CD4-positive, alpha-beta T cell treated with Interleukin-6 at 100 ng/mL for 8 hours (primary cell): ENCODE measurements around the gene CDY2A.
"Not testable (repeated sequence)": the region's sequence is repeated elsewhere in the genome, so short reads cannot be mapped to it uniquely, and the experiment has no call there.

ENCODE experiments used
- DNase-seq: peaks from one replicate; pipeline ENCODE4 v3.0.0-alpha.2; 2020; ENCODE audit warnings: mixed read lengths, low spot score

The CDY2A gene, protein sequence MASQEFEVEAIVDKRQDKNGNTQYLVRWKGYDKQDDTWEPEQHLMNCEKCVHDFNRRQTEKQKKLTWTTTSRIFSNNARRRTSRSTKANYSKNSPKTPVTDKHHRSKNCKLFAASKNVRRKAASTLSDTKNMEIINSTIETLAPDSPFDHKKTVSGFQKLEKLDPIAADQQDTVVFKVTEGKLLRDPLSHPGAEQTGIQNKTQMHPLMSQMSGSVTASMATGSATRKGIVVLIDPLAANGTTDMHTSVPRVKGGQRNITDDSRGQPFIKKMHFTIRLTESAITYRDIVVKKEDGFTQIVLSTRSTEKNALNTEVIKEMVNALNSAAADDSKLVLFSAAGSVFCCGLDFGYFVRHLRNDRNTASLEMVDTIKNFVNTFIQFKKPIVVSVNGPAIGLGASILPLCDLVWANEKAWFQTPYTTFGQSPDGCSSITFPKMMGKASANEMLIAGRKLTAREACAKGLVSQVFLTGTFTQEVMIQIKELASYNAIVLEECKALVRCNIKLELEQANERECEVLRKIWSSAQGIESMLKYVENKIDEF

DNA sequence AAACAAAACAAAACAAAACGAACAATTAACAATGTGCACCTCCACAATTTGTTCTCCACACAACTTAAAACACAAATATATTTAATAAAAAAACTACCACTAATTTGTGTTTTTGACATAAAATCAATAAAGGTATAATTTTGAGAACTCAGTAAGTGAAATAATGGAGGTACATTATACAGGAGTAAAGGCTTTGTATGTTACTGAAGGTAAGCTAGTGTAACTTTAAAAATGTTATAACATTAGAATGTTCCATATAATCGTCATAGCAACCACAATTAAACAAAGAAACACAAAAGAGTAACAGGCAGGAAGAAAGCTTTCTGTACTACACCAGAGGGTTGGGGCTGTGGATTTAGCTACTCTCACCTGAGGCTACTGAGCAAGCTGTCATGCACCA lies at the start of gene CDY2A:
CDY2A (plus strand) TSS at position 301 of the 400 bp plus-strand sequence. CDS start 328 bp downstream, outside the sequence.
- DNase-seq, result not testable (repeated sequence)

DNA sequence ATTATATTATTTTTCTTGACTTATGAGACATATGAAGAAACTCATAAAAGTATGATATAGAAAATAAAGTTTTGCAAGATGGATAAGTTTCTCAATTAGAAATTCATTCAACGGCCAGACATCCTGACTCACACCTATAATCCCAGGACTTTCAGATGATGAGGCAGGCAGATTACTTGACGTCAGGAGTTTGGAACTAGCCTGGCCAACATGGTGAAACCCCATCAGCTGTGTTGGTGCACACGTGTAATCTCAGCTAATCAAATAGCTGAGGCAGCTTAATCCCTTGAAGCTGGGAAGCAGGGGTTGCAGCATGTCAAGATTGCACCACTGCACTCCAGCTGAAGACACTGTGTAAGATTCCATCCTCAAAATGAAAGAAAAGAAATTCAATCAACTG lies 28.0 kb upstream of the CDY2A start:
- DNase-seq, result not testable (repeated sequence)

DNA sequence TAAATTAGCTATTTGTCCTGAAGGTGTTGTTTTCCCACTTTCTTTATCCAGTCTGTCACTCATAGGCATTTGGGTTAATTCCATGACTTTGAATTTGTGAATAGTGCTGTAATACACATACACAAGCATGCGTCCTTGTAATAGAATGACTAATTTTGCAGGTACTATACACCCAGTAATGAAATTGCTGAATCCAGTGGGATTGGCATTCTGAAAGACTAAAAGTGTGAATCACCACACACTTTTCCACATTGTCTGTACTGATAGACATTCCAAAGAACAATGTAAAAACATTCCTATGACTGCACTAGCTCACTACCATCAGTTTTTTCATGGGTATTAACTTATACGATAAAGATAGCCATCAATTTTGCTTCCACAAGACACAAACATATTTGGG lies 27.3 kb upstream of the CDY2A start:
- not testable (repeated sequence) for DNase-seq

DNA sequence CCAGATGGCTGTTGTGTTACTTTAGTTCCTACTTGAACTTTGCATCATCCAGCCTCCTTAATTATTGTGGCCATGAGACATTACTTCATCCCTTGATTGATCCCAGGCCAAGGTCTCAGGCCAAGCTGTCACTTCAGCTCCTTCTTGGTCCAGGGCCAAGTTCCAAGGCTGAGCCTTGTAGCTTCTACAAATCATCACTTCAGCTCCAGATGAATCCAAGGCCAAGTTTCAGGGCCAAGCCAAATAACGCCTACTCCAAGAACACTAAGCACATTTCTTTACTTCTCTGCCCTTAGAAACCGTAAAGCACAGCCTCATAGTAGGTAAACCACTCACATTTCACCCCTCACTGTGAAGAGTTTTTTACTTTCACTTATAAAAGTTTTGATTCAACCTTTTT lies 1.7 kb upstream of the CDY2A start:
- DNase-seq, result not testable (repeated sequence)

DNA sequence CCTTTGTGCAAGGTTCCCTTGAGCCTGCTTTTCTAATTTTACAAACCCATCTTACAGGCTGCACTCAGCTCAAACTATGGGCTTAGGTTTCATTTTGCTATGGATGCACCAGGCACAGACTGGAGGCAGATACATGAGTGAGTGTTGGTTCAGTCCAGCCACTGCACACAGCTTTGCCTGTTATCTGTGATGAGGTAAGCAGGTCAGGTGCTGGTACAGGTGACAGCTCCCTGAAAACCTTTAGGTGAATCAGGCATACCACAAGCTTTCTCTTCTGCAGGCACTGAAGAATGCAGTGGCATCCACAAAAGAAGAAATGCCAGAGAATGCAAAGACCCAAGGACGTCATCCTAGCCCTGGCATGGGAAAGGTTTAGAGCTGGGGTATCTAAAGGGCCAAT lies 3.3 kb downstream of the CDY2A start:
- DNase-seq, result not testable (repeated sequence)

DNA sequence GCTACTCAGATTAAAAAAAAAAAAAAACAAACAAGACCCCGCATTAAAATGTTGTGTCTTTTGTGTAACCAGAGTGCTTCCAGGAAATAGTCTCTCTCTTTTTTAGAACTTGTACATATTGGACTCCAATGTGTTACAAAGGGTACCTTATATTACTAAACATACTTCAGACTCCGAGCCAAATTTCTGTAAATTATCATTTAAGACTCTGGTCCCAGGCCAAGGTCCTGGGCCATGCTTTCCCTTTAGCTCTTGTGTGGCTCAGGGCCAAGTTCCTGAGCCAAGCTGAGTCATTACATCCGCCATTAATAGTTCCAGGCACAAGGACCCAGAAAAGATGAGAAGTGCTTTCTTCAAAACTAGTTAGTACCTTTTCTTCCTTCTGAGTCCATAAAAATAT lies 4.6 kb downstream of the CDY2A start:
- DNase-seq, result not testable (repeated sequence)

DNA sequence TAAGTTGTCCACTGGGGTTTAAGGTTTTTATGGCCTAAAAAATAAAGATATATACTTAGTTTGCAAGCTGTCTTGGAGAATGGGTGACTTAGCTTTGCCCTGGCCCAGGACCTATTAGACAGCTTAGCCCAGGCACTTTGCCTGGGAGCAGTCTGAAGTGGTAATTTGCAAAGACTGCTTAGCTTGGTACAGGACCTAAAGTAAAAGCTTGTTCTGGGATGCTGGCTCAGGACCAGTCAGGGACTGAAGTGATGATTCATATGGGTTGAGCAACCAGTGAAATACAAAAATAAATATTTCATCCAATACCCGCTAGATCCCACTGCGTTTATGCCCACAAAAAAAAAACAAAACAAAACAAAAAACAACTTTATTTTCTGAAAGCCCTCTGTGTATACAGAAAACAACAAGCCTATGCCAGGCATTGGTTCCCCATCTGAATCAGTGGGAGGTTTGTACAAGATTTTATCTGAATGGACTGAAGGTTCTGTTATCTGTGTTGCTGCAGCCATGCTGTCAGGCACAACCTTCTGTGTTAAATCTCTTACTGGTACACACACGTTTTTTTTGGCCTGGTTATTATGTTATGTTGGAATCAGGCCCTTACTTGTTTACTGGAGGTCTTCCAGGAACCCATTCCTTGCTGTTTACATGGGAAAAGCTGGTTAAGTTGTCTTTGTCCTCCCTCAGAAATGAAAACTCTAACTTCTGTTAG lies 8.7 kb downstream of the CDY2A start:
- DNase-seq, result not testable (repeated sequence)

DNA sequence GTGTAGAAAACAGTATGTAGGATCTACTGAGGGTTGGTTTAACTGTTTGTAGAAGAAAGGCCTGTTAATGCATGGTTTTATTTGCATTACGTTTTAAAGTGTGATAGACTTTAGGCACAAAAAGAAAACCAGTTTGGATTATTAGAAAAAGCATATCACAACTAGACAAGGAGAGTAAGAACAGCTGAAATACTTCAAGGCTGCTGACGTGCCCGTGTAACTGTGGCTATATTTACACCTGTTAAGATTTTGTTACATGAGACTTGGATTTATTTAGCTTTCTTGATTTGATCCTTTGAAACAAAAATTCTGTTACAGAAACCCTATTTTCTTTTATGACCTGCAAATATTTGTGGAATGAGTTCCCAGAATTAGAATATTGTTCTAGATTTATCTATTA lies 9.3 kb downstream of the CDY2A start:
- DNase-seq, result not testable (repeated sequence)

DNA sequence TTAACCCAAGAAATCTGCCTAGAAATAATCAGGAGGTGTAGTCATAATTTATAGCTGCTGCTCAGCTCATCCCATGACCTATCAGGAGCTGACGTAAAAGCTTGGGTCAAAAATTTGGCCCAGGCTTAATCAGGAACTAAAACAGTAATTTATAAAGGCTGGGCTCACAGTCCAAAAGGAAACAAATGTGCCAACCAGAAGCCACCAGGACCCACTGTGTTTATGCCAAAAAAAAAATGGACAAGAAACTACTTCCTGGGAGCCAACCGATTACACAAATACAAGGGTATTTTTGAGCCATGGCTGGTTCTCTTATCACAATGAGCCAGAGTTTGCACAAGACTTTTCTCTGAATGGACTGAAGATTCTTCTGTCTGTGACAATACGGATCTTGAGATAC lies 19.4 kb downstream of the CDY2A start:
- not testable (repeated sequence) for DNase-seq

DNA sequence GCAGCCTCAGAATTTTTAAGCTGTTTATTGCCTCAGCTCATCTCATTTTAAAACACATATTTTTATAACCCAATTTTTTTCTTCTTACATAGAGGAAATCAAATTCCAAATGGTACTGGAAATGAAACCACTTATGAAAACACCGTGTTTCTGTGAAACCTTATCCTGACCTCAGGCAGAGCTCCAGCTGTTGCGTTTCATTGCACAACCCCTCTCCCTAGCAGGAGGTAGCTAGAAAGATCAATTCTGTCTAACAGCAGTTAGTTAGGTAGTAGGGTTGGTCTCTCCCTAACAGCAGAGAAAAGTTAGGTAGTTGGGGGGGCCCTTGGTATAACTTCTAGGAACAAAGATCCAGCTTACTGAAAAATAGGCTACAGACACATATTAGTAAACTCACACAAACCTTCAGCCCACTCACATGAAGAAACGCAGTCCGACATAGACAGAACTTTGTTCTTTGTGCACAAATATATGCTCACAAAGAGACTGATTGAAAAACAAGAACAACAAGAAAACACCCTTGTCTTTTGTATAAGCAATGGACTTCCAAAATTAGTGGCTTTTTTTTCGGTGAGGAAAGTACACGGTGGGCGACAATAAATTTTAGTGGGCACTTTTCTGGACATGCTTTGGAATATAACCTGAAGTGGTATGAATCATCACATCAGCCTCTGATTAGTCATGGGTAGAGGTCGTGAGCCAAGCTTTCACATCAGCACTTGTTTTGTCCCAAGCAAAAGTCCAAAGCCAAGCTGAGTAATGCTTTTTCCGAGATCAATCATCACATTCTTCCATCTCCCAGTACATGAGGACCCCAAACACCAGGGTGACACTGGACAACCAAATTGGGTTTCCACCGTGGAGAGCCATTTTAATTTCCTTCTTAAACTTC lies 22.8 kb downstream of the CDY2A start:
- DNase-seq, result not testable (repeated sequence)

DNA sequence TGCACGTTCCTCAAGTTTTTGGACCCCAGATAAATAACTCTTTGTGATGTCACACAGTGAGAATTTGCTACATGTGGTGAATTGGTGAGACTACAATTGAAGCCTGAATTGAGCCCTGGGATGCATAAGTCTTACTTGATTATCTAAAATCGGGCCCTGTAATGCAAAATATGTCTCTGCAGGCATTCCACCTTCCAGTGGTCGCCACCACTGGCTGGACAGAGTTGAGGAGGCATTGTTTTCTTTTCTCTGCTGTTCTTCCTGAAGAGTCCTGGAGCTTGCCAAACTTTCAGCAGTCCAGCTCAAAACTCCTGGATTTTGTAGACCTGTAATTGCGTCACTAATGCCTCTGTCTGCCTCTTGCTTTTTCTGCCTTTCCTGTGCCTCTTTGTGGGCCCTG lies 23.5 kb downstream of the CDY2A start:
- not testable (repeated sequence) for DNase-seq

DNA sequence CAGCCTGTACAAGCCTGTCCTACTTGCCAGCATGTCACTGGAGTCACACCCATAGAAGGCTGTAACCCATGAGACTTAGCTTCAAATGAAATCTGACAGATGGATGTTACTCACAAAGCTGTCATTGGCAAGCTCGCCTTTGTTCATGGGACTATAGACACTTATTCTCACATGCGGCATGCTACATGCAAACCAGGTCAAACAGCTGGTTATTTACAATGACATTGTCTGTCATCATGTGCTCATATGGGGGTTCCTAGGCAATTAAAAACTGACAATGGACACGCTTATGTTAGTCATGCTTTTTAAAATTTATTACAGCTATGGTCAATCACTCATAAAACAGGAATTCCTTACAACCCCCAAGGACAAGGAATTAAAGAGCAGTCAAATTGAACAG lies 30.9 kb downstream of the CDY2A start:
- not testable (repeated sequence) for DNase-seq

DNA sequence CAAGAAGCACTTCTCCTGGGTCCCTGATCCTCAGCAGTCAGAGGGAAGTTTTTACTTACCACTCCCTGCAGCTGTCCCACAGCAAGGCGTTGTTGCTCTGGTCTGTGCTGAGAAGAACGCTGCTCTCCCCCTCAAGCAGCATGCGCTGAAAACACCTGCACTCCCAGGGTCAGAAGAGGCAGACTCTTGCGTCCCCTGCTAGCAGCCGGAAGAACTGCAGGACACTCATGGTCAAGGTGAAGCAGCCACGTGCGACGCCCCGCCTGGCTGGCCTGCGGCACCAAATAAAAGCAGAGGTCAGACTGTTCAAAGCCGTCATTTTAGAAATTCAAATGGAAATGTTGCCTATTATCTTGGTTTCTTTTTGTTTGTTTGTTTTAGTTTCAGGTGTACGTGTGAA lies 47.9 kb downstream of the CDY2A start:
- not testable (repeated sequence) for DNase-seq
